OCI-LY7 (cell line): ENCODE results near the gene SHISAL1. TPM values are rescaled to one million over a fixed set of nuclear protein-coding genes. Genes with fewer than 3 reads are reported as not detected.
A peak's percentile ranks its signal among the peaks of the same experiment; 100 is the strongest.

ENCODE experiments used
- BruUV-seq: library from RNA; stranded (reverse); fragments of 400-500 nt; replicated peaks from 2 replicates; lab custom pipeline; 2021; lab: Mats Ljungman, UMichigan
- CTCF ChIA-PET: fragments of 300-600 bp; sonication (Branson Sonifier 250); formaldehyde crosslinking; loops from one replicate; lab custom pipeline; 2022; ENCODE audit warnings: antibody characterized with exemption; ENCODE audit not compliant: unreplicated experiment; lab: Charles Lee
- POLR2A ChIA-PET: fragments of 300-600 bp; sonication (Branson Sonifier 250); formaldehyde crosslinking; loops from one replicate; lab custom pipeline; 2022; ENCODE audit warnings: antibody characterized with exemption; lab: Charles Lee
- DNase-seq: peaks from one replicate; pipeline ENCODE4 v3.0.0-alpha.2; 2015; ENCODE audit warnings: low spot score
- H2AFZ ChIP-seq: fragments of 200-600 bp; sonication (generic), shearing (Covaris generic); 2 replicates; pipeline ENCODE4 v1.6.1; 2014; ENCODE audit warnings: mild to moderate bottlenecking, antibody characterized with exemption, low read length, moderate library complexity
- H3K27ac ChIP-seq: fragments of 200-600 bp; sonication (generic); 2 replicates; pipeline ENCODE4 v1.5.1; 2014; ENCODE audit warnings: mixed run types, low read depth, mild to moderate bottlenecking, moderate library complexity, low read length, inconsistent platforms; ENCODE audit not compliant: poor library complexity, severe bottlenecking
- H3K36me3 ChIP-seq: fragments of 200-600 bp; sonication (generic); 2 replicates; pipeline ENCODE4 v1.6.1; 2014; ENCODE audit warnings: mild to moderate bottlenecking, antibody characterized with exemption, low read length, moderate library complexity, mixed read lengths; ENCODE audit not compliant: insufficient read depth
- H3K4me1 ChIP-seq: fragments of 200-600 bp; sonication (generic); 2 replicates; pipeline ENCODE4 v1.5.1; 2014; ENCODE audit warnings: mild to moderate bottlenecking, low read length; ENCODE audit not compliant: insufficient read depth, poor library complexity, severe bottlenecking
- H3K4me2 ChIP-seq: fragments of 200-600 bp; sonication (generic); 2 replicates; pipeline ENCODE4 v1.6.1; 2014; ENCODE audit warnings: mild to moderate bottlenecking, low read length
- H3K4me3 ChIP-seq: fragments of 200-600 bp; sonication (generic); 2 replicates; pipeline ENCODE4 v1.5.1; 2014; ENCODE audit warnings: mild to moderate bottlenecking, low read depth, low read length; ENCODE audit not compliant: poor library complexity, severe bottlenecking
- H3K79me2 ChIP-seq: fragments of 200-600 bp; sonication (generic); 2 replicates; pipeline ENCODE4 v1.6.1; 2016; ENCODE audit warnings: low read depth, mild to moderate bottlenecking, low read length, moderate library complexity, mixed read lengths; ENCODE audit not compliant: insufficient read depth
- H3K9me2 ChIP-seq: fragments of 200-600 bp; sonication (generic); 2 replicates; pipeline ENCODE4 v1.6.1; 2016; ENCODE audit warnings: mild to moderate bottlenecking, low read length, mixed read lengths; ENCODE audit not compliant: insufficient read depth
- H3K9me3 ChIP-seq: fragments of 200-600 bp; sonication (generic); 2 replicates; pipeline ENCODE4 v1.6.1; 2014; ENCODE audit warnings: mild to moderate bottlenecking, mixed run types, low read length, mixed read lengths
- H4K20me1 ChIP-seq: fragments of 200-600 bp; sonication (generic); 2 replicates; pipeline ENCODE4 v1.6.1; 2014; ENCODE audit warnings: mild to moderate bottlenecking, antibody characterized with exemption, low read length, moderate library complexity, mixed read lengths; ENCODE audit not compliant: insufficient read depth
- CTCF ChIP-seq: fragments of 200-600 bp; sonication (generic); conservative IDR thresholded peaks from 2 replicates; pipeline ENCODE4 v1.5.1; 2014; ENCODE audit warnings: mild to moderate bottlenecking, antibody characterized with exemption, low read length, moderate library complexity, mixed read lengths
- EZH2phosphoT487 ChIP-seq: fragments of 200-600 bp; sonication (generic); IDR thresholded peaks from 2 replicates; pipeline ENCODE4 v1.6.1; 2018; ENCODE audit warnings: low read depth, borderline replicate concordance, mild to moderate bottlenecking, mixed run types, antibody characterized with exemption, low read length, moderate library complexity, mixed read lengths
- intact Hi-C: fragments of 100-400 bp; cut with micrococcal nuclease; formaldehyde crosslinking; loops from one replicate; pipeline ENCODE4 v1.10.0; 2022; ENCODE audit not compliant: unreplicated experiment
- total RNA-seq, 2 experiments: library from RNA; depleted of rRNA in 1 of 2; stranded (reverse); fragments of >200 nt in 1 of 2; shearing (Covaris generic) in 1 of 2; gene quantifications; 2 replicates each; pipeline ENCODE4 v1.2.3, GENCODE V29; 2014 to 2022

Gene SHISAL1
- total RNA-seq, 2 experiments from 2014 or later, result not detected

GRCh38 chr22:44204739-44205515, 107.8 kb downstream of the SHISAL1 start:
- ChIA-PET CTCF (interaction anchor here (1.0 kb wide), 1 partner anchor 9 kb away, joined by 4 read pairs; no protein-coding TSS in a partner anchor), POLR2A (interaction anchor here (0.5 to 1.0 kb wide), 3 partner anchors 10 to 753 kb away, joined by 3 read pairs; no protein-coding TSS in a partner anchor)
- no peaks in the 10 kb centered on the region for H3K36me3 ChIP-seq
- no peak overlapping the region for H3K27ac ChIP-seq
- no peaks in the 10 kb centered on the region for H3K9me3 ChIP-seq
- no peaks in the 10 kb centered on the region for H4K20me1 ChIP-seq
- no peak overlapping the region for H2AFZ ChIP-seq
- TF ChIP-seq CTCF, result no peak
- TF ChIP-seq EZH2phosphoT487, result no peak
- H3K4me2 ChIP-seq, result peak overlapping the region; percentile 49
- no peaks in the 10 kb centered on the region for H3K9me2 ChIP-seq
- no peak overlapping the region for H3K4me3 ChIP-seq
- BruUV-seq, result no TSS peak
- no peaks in the 10 kb centered on the region for H3K79me2 ChIP-seq
- peaks cover 17% of the 10 kb centered on the region for H3K4me1 ChIP-seq
- intact Hi-C loops, result no loop called here
- peak; percentile 77 for DNase-seq

- intact Hi-C loops, result no loop called here
- no peaks in the 10 kb centered on the region for H3K36me3 ChIP-seq
- no peak overlapping the region for H3K27ac ChIP-seq
- no peaks in the 10 kb centered on the region for H3K79me2 ChIP-seq
- no peak overlapping the region for H3K4me2 ChIP-seq
- no peaks in the 10 kb centered on the region for H3K9me3 ChIP-seq
- H2AFZ ChIP-seq, result no peak overlapping the region
- H4K20me1 ChIP-seq, result no peaks in the 10 kb centered on the region
- no peak overlapping the region for H3K4me3 ChIP-seq
- no TSS peak for BruUV-seq
- TF ChIP-seq CTCF (no peak), EZH2phosphoT487 (no peak)
- peaks cover 17% of the 10 kb centered on the region for H3K4me1 ChIP-seq
- POLR2A ChIA-PET, result no interaction called here
- CTCF ChIA-PET, result no interaction called here
- no peaks in the 10 kb centered on the region for H3K9me2 ChIP-seq
- no peak for DNase-seq
Observed at GRCh38 chr22:44203203-44203602, 109.5 kb downstream of the SHISAL1 start.

DNA sequence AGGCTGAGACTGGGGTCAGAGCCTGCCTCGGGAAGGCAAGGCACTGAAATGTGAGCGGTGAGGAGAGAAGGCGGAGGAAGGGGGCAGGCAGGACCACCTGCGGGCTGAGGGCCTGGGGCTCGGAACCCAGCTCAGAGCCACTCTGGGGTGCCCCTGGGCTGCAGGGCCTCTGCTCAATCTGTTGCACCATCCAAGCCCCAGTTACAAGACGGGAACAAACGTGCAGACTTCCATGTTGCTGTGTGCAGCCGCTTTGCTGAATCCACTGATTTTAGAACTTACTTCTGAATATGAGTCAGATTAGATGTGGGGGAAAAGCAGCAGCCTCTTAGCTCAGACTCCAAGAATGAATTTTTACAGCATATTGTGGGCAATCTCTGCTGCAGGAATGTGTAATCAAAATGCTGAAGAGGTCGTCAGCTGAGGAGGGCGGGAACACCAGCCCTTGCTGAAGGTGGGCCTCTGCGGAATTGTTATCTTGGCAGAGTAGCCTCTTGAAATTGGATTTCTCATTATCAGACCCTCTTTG, 110.4 kb downstream of the SHISAL1 start:
- Histone ChIP-seq H3K36me3 (no peaks in the 10 kb centered on the region), H2AFZ (no peak overlapping the region), H3K79me2 (no peaks in the 10 kb centered on the region), H3K9me3 (no peaks in the 10 kb centered on the region), H3K4me2 (no peak overlapping the region), H3K4me1 (peaks cover 17% of the 10 kb centered on the region), H3K4me3 (no peak overlapping the region), H4K20me1 (no peaks in the 10 kb centered on the region), H3K9me2 (no peaks in the 10 kb centered on the region), H3K27ac (no peak overlapping the region)
- no peak for DNase-seq
- CTCF ChIA-PET, result no interaction called here
- POLR2A ChIA-PET, result interaction anchor here (0.6 kb wide), 1 partner anchor 244 kb away, joined by 3 read pairs; no protein-coding TSS in a partner anchor
- BruUV-seq, result no TSS peak
- no peak for TF ChIP-seq EZH2phosphoT487
- no peak for TF ChIP-seq CTCF
- intact Hi-C loops, result no loop called here
